ENCODE results near the gene CDC42BPA. TPM values are rescaled to one million over a fixed set of nuclear protein-coding genes. Genes with fewer than 3 reads are reported as not detected.

The CDC42BPA gene
- polyA plus RNA-seq, 3 donors, result 0.20 to 0.45 (median 0.39) TPM

GRCh38 chr1:227042292-227042691 lies 276.0 kb downstream of the CDC42BPA start:
- no peak overlapping the region for H3K9ac ChIP-seq (ENCODE audit: insufficient read depth, low read length, poor library complexity, severe bottlenecking)
- Mint-ChIP-seq H3K9me3 (peaks cover 0 to 6% (median 2%) of the 10 kb centered on the region in 7 donors), H3K27me3 (ENCODE audit: low read depth in 3 of 3) (no peaks in the 10 kb centered on the region), H3K4me3 (no peak overlapping the region), H3K27ac (no peak overlapping the region), H3K36me3 (peaks cover 0 to 2% of the 10 kb centered on the region in 2 donors), H3K4me1 (no peaks in the 10 kb centered on the region)
- H3K4me3 ChIP-seq (replicated peaks in 1 of 3; ENCODE audit: low read depth in 2 of 3, low read length in 3 of 3), result no peak overlapping the region
- H3K9me3 ChIP-seq (replicated peaks in 1 of 2; ENCODE audit: control insufficient read depth in 1 of 2, insufficient read depth in 1 of 2, low read length in 2 of 2), result no peaks in the 10 kb centered on the region
- no peak overlapping the region for H3K27ac ChIP-seq (ENCODE audit: low read depth in 1 of 2, low read length in 2 of 2)
- H2AFZ ChIP-seq (ENCODE audit: insufficient read depth, low read depth, low read length, poor library complexity, severe bottlenecking), result no peak overlapping the region
- intact Hi-C loops (cut with micrococcal nuclease), result no loop called here
- no peak overlapping the region for H3K4me2 ChIP-seq (replicated peaks; ENCODE audit: extremely low read depth, low read length, poor library complexity, severe bottlenecking)
- H3K36me3 ChIP-seq (replicated peaks in 1 of 2; ENCODE audit: control insufficient read depth in 1 of 2, insufficient read depth in 2 of 2, low read length in 2 of 2), result no peaks in the 10 kb centered on the region
- no peaks in the 10 kb centered on the region for H3K79me2 ChIP-seq (ENCODE audit: insufficient read depth, low read length)
- DNase-seq, result no peak
- TF ChIP-seq CTCF (IDR thresholded peaks at IDR 0.05), result no peak
- no peaks in the 10 kb centered on the region for H4K20me1 ChIP-seq (ENCODE audit: insufficient read depth, low read length)
- H3K4me1 ChIP-seq (ENCODE audit: control insufficient read depth in 1 of 2, insufficient read depth in 2 of 2, low read length in 2 of 2), result no peaks in the 10 kb centered on the region
- no CpG with 5 or more reads among the region's 3 CpGs for WGBS (ENCODE audit: insufficient coverage)
- H3K27me3 ChIP-seq (ENCODE audit: control insufficient read depth in 2 of 2, insufficient read depth in 2 of 2, low read length in 2 of 2), result no peaks in the 10 kb centered on the region

DNA sequence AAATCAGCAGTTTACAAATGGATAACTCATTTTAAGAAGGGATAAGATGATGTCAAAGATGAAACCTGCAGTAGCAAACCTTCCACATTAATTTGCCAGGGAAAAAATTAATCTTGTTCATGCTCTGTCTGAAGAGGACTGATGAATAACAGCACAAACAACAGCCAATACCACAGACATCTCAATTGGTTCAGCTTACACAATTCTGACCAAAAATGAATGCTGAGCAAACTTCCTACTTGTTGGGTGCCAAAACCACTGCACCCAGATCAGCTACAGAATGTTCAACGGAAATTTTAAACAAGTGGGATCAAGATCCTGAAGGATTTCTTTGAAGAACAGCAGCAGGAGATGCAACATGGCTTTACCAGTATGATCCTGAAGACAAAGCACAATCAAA lies 279.9 kb downstream of the CDC42BPA start:
- Mint-ChIP-seq H3K27me3 (ENCODE audit: low read depth in 3 of 3) (no peaks in the 10 kb centered on the region), H3K36me3 (peaks cover 0 to 2% of the 10 kb centered on the region in 2 donors), H3K4me3 (no peak overlapping the region), H3K27ac (no peak overlapping the region), H3K4me1 (no peaks in the 10 kb centered on the region), H3K9me3 (peaks cover 0 to 6% (median 2%) of the 10 kb centered on the region in 7 donors)
- H3K9me3 ChIP-seq (replicated peaks in 1 of 2; ENCODE audit: control insufficient read depth in 1 of 2, insufficient read depth in 1 of 2, low read length in 2 of 2), result no peaks in the 10 kb centered on the region
- H3K4me2 ChIP-seq (replicated peaks; ENCODE audit: extremely low read depth, low read length, poor library complexity, severe bottlenecking), result no peak overlapping the region
- no peaks in the 10 kb centered on the region for H3K79me2 ChIP-seq (ENCODE audit: insufficient read depth, low read length)
- no peaks in the 10 kb centered on the region for H4K20me1 ChIP-seq (ENCODE audit: insufficient read depth, low read length)
- no peak overlapping the region for H3K4me3 ChIP-seq (replicated peaks in 1 of 3; ENCODE audit: low read depth in 2 of 3, low read length in 3 of 3)
- H3K36me3 ChIP-seq (replicated peaks in 1 of 2; ENCODE audit: control insufficient read depth in 1 of 2, insufficient read depth in 2 of 2, low read length in 2 of 2), result no peaks in the 10 kb centered on the region
- intact Hi-C loops (cut with micrococcal nuclease), result no loop called here
- no peak overlapping the region for H3K27ac ChIP-seq (ENCODE audit: low read depth in 1 of 2, low read length in 2 of 2)
- 88% methylated on average over 1 of the region's 1 CpG for WGBS (ENCODE audit: insufficient coverage)
- no peak for DNase-seq
- no peak overlapping the region for H3K9ac ChIP-seq (ENCODE audit: insufficient read depth, low read length, poor library complexity, severe bottlenecking)
- H3K4me1 ChIP-seq (ENCODE audit: control insufficient read depth in 1 of 2, insufficient read depth in 2 of 2, low read length in 2 of 2), result no peaks in the 10 kb centered on the region
- H2AFZ ChIP-seq (ENCODE audit: insufficient read depth, low read depth, low read length, poor library complexity, severe bottlenecking), result no peak overlapping the region
- H3K27me3 ChIP-seq (ENCODE audit: control insufficient read depth in 2 of 2, insufficient read depth in 2 of 2, low read length in 2 of 2), result no peaks in the 10 kb centered on the region
- TF ChIP-seq CTCF (IDR thresholded peaks at IDR 0.05), result no peak
